Chondrocyte (in vitro differentiated cells): ENCODE measurements around the gene CCR6. TPM values are rescaled to one million over a fixed set of nuclear protein-coding genes. Genes with fewer than 3 reads are reported as not detected.
A peak's percentile ranks its signal among the peaks of the same experiment; 100 is the strongest.

Experiments
- DNase-seq: peaks from one replicate; pipeline ENCODE4 v3.0.0; 2021; ENCODE audit warnings: mixed read lengths, low spot score
- H3K27ac Mint-ChIP-seq: one replicate; pipeline ENCODE4 v1.8.0; 2021; ENCODE audit warnings: mild to moderate bottlenecking, moderate library complexity, mixed read lengths; ENCODE audit not compliant: unreplicated experiment
- H3K27me3 Mint-ChIP-seq: 2 replicates; pipeline ENCODE4 v1.8.0; 2021; ENCODE audit warnings: low read depth, mixed read lengths
- H3K36me3 Mint-ChIP-seq: 2 replicates; pipeline ENCODE4 v1.8.0; 2021; ENCODE audit warnings: low read depth, mixed read lengths
- H3K4me1 Mint-ChIP-seq: 2 replicates; pipeline ENCODE4 v1.8.0; 2021; ENCODE audit warnings: low read depth, mild to moderate bottlenecking, mixed read lengths
- H3K4me3 Mint-ChIP-seq: one replicate; pipeline ENCODE4 v1.8.0; 2021; ENCODE audit warnings: mild to moderate bottlenecking, moderate library complexity, mixed read lengths; ENCODE audit not compliant: unreplicated experiment
- H3K9me3 Mint-ChIP-seq: 2 replicates; pipeline ENCODE4 v1.8.0; 2021; ENCODE audit warnings: low read depth, mixed read lengths
- total RNA-seq: library from RNA; stranded (reverse); gene quantifications from 3 replicates; pipeline ENCODE4 v1.2.1, GENCODE V29; 2021
- TF ChIP-seq, protein P1 (sequence below): fragments of 200-600 bp; sonication (generic); IDR thresholded peaks from 2 replicates; pipeline ENCODE4 v1.5.0; 2021; ENCODE audit warnings: antibody characterized with exemption, mild to moderate bottlenecking, moderate library complexity

The CCR6 gene
- total RNA-seq, 1 donor from 2014 or later, result not detected

GRCh38 chr6:167139761-167140160, 16.9 kb downstream of the CCR6 start:
- Mint-ChIP-seq H3K4me1 (no peaks in the 10 kb centered on the region), H3K27ac (no peak overlapping the region), H3K36me3 (peaks cover 3% of the 10 kb centered on the region), H3K27me3 (peaks cover 41% of the 10 kb centered on the region), H3K9me3 (peaks cover 1% of the 10 kb centered on the region), H3K4me3 (no peak overlapping the region)
- no peak for DNase-seq
- TF ChIP-seq, protein P1, sequence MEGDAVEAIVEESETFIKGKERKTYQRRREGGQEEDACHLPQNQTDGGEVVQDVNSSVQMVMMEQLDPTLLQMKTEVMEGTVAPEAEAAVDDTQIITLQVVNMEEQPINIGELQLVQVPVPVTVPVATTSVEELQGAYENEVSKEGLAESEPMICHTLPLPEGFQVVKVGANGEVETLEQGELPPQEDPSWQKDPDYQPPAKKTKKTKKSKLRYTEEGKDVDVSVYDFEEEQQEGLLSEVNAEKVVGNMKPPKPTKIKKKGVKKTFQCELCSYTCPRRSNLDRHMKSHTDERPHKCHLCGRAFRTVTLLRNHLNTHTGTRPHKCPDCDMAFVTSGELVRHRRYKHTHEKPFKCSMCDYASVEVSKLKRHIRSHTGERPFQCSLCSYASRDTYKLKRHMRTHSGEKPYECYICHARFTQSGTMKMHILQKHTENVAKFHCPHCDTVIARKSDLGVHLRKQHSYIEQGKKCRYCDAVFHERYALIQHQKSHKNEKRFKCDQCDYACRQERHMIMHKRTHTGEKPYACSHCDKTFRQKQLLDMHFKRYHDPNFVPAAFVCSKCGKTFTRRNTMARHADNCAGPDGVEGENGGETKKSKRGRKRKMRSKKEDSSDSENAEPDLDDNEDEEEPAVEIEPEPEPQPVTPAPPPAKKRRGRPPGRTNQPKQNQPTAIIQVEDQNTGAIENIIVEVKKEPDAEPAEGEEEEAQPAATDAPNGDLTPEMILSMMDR, result no peak

DNA sequence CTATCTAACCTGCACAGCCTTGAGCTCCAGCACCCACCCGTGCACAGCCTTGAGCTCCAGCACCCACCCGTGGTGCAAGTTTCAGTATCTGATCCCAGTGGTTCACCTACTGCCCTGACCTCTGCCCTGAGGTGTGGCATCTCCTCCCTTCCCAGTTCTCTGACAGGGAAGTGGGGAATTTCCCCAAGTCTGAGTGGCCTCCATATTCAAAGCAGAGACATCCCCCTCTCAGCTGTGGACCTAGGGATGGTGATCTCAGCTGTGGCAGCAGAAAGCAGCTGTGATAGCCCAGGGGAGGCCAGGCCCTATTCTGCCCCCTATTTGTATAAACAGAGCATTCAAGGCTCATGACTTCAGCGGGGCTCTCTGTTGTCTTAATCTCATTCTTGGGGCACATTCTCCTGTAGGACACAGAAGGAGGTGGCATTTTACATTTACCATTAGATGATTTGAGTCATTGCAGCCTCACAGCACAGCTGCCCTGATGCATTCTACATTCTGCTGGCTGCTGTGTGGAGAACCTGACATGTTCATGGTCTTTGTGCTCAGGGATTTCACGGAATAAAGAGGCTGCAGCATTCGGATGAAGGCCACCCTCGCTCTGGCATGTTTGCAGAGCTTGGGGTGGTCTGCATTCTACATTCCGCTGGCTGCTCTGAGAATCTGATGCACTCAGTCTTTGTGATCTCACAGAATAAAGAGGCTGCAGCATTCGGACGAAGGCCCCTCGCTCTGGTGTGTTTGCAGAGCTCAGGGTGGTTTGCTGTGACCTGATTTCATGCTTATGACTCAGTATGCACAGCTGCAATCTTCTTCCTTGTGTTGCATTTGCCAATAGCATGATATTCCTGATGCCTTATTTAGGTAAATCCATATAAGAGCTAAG, 17.9 kb downstream of the CCR6 start:
- Mint-ChIP-seq H3K36me3 (peaks cover 3% of the 10 kb centered on the region), H3K27me3 (peaks cover 43% of the 10 kb centered on the region), H3K4me3 (no peak overlapping the region), H3K27ac (no peak overlapping the region), H3K9me3 (peaks cover 5% of the 10 kb centered on the region), H3K4me1 (no peaks in the 10 kb centered on the region)
- TF ChIP-seq, protein P1, result no peak
- DNase-seq, result no peak

- no peak for DNase-seq
- no peak overlapping the region for H3K4me3 Mint-ChIP-seq
- H3K36me3 Mint-ChIP-seq, result peaks cover 3% of the 10 kb centered on the region
- peaks cover 5% of the 10 kb centered on the region for H3K9me3 Mint-ChIP-seq
- TF ChIP-seq, protein P1, result peak; percentile 80
- H3K4me1 Mint-ChIP-seq, result peaks cover 5% of the 10 kb centered on the region
- peaks cover 45% of the 10 kb centered on the region for H3K27me3 Mint-ChIP-seq
- no peak overlapping the region for H3K27ac Mint-ChIP-seq
Observed at GRCh38 chr6:167141667-167142432, 19.0 kb downstream of the CCR6 start.

DNA sequence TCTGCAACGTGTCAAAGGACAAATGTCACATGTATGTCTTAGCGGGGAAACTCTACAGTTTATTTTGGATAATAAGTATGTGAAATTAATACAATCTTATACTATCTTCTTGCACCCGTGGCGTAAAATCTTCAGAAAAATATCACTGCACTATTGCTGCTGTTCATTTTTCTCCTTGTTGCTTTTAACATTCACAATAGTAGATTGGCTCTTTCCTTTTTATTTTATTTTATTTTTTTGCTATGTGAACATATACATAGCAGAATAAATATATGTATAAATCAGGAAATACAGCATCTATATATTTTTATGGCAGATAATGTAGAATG, 19.5 kb downstream of the CCR6 start:
- Mint-ChIP-seq H3K27ac (no peak overlapping the region), H3K4me3 (no peak overlapping the region), H3K27me3 (peaks cover 41% of the 10 kb centered on the region), H3K4me1 (peaks cover 10% of the 10 kb centered on the region), H3K36me3 (peaks cover 3% of the 10 kb centered on the region), H3K9me3 (peaks cover 5% of the 10 kb centered on the region)
- TF ChIP-seq, protein P1, result peak; percentile 48
- DNase-seq, result no peak

GRCh38 chr6:167143041-167143440, 20.1 kb downstream of the CCR6 start:
- Mint-ChIP-seq H3K4me1 (peaks cover 10% of the 10 kb centered on the region), H3K27ac (no peak overlapping the region), H3K4me3 (no peak overlapping the region), H3K27me3 (peaks cover 43% of the 10 kb centered on the region), H3K9me3 (peaks cover 5% of the 10 kb centered on the region), H3K36me3 (peaks cover 3% of the 10 kb centered on the region)
- TF ChIP-seq, protein P1, result no peak
- DNase-seq, result no peak
